ENCODE data around the gene DHH. TPM values are rescaled to one million over a fixed set of nuclear protein-coding genes. Genes with fewer than 3 reads are reported as not detected.

Gene DHH
- total RNA-seq, result under 0.01 and 0.09 TPM in 2 replicates

DNA sequence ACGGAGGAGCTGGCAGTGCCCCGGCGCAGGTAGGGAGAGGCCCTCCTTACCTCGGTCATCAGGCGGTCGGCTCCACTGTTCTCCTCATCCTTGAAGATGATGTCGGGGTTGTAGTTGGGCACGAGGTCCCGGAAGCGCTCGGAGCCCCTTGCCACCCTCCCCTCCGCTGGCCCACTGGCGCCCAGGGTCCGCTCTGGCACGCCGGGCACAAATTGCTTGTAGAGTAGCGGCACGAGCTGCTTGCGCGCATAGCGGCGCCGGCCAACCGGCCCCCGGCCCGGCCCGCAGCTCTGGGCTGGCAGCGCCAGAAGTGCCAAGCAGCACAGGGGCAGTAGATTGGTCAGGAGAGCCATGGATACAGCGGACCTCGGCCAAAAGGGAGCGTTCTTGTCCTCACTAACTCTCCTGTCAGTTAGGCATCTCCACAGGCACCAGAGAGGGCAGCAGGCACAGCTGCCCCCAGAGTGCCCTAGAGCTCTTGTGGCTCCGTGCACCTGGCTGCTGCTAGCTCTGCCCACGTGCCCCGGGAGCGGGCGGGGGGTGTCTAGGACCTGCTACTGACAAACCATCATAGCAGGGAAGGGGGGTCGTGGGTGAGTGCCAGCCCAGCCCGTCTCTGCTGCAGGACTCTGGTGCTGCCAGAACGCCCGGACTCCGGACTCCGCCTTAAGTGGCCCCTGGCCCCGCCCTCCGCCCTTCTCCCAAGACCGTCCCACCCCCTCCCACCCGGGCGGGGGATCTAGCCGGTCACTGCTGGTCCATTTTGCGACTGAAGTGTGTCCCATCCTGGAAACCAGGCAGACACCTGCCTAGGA lies at the start of gene DHH:
Gene DHH (minus strand): TSS at position 642 of the 815 bp plus-strand sequence. CDS start 289 bp downstream, at position 353.

DNA sequence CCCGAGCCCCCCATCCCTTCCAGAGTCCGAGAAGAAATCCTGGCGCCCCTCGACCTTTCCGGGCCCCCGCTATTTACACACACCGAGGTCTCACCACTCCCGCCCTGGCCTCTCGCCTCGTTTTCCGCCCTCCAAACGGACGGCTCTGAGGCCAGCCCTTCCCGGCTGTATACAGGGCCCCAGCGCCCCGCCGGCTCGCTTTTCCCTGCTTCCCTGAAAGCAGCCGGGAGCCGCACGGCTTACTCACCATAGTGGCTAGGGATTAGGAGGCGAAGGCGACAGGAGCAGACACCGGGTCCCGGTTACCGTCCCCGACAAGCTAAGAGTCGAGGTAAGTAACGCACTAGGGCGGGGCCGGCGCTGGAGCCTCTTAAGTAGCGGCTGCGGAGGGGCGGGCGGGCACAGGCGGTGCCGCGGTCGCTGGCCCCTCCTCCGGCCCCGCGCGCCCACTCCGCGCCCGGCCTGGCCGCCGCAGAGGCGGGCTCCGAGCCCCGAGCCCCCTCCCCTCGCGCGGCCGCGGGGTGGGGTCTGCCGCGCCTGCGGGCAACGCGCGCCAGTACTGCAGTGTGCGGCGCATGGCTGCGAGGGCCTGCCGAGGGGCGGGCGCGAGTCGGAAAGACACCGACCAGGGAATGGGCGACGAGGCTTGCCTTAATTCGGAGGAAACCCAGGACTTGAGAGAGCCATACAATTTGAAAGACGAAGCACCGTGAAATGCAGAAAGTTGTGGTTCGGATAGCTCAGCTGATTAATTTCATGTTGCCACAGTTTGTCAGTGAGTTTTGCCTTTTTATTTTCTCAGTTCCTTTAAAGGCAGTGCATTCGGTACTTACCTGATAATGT lies 36.7 kb upstream of the DHH start, which contains the start of gene TUBA1B:
Gene TUBA1B (minus strand): TSS at position 345 of the 843 bp plus-strand sequence. CDS start 95 bp downstream, at position 250.

DNA sequence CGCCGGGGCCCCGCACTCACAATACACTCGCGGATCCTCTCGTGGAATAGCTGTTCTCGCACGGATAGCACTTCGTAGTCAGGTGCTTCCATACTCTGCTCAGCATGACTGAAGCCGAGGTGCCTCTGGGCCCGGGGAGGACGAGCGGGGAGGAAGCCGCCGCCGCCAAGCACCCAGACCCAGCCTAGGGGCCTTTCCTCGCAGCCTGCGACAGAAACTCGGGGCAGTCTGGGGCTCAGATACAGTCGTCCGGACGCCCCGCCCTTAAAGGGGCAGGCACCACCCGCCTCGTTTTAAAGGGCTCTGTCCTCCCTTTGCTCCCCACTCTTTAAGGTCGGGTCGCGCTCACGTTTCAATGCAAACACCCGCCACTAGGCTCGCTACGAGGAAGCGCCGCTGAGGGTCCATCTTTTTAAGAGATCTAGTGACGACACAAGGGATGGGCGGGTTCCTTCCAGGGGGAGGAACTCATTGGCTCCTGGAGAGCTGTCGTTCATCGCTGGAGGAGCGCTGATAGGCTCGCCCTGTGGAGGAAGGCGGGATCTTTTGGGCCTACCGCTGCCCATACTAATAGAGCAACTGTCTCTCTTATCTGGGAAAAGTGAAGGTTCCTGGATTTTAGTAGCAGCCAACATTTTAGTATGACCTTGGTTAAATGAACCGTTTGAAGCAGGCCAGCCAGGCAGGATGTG lies 16.0 kb upstream of the DHH start, which contains the start of gene LMBR1L:
Gene LMBR1L (minus strand): TSS at position 384 of the 692 bp plus-strand sequence. CDS start 292 bp downstream, at position 92.

DNA sequence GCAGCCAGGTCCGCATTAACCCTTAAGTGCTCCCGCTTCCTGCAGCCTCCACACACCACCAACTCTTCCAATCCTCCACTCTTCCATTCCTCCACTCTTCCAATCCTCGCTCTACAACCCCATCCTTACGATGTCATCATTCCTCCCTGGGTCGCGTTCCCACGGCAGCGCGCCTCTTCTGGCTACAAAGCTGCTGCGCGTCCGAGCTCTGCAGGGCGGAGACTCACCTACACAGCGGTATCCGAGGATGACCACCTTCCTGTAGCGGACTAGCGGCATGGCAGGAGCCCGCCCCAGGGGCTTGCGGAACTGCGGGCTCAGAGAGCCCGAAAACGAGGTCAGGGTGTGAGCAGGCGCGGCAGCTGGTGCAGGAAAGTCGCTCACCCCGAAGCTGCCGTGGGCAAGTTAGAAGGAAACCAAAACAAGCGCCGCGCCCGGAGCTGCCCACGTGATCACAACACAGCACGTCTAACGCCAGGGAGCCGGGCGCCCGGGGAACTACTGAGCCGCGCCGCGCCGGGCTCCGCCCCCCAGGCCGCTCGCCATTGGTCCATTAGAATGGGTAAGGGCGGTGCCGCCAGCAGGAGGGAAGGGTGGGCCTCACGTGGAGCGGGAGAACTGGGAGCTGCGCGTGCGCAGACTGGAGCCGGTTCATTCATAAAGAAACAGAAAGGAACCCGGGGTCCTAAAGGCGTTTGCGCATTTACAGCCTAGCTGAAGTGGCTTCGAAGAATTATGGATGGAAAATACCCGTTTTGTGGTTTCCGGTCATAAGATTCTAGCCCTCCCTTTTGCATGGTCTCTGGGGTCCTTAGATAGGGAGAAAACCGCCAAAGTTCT lies 24.9 kb downstream of the DHH start, which contains the start of gene RHEBL1:
Gene RHEBL1 (minus strand): TSS at position 473 of the 840 bp plus-strand sequence. CDS start 194 bp downstream, at position 279.

DNA sequence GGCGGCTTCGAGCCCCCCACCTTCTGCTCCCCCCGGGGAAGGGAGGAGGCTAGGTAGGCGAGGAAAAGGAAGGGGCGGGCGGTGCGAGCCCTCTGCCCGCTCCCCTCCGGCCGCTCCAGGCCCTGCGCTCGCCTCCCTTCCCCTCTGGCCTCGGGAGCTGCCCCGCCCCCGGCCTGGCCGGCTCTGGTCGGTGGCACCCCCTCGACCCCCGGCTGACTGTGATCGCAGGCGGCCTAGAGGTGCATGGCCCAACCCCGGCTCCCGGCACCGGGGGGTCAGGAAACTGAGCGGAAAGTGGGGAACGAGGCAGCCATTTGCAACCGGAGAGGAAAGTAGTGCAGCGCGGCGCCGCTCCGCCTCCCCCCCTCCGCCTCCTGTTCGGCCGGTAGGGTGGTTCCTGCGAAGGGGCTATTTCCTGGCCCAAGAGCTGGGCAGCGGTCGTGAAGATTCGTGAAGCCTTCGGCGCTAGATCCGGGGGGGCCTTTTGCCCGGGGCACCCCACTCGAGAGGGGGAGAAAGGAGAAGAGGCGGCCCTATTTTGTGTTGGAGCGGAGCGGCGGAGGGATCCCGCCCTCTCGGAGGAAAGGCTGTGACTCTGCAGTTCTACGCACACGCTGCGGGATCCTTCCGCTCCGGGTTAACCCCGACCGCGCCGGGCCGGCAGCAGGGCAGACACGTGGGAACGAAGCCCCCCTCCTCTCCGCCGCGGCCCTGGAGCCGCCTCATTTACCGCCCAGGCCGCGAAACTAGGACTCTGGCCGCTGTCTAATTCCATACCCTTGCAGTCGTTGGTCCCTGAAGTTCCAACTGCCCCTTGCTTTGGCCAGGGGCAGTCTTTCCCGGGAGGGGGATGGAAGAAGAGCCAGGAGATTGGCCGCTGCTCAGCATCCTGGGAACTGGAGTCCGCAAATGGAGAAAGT lies 34.1 kb downstream of the DHH start, which contains the start of gene KMT2D:
Gene KMT2D (minus strand): TSS at position 558 of the 920 bp plus-strand sequence. CDS start 5,470 bp downstream, outside the sequence.

Other genes starting within 250 kb of the DHH start
- gene DDX23, start 242.6 kb downstream of the DHH start, total RNA-seq, result 79.4 and 91.2 TPM in 2 replicates
- 0.14 and 0.55 TPM in 2 replicates for gene RND1, start 228.9 kb downstream of the DHH start, total RNA-seq
- 38.7 and 43.6 TPM in 2 replicates for gene FKBP11, start 169.3 kb downstream of the DHH start, total RNA-seq
- 25.3 and 27.6 TPM in 2 replicates for gene ARF3, start 137.3 kb downstream of the DHH start, total RNA-seq
- 0.18 TPM in 1 of 2 replicates, not detected in the other for gene WNT10B, start 123.1 kb downstream of the DHH start, total RNA-seq
- not detected in 2 replicates for gene WNT1, start 116.5 kb downstream of the DHH start, total RNA-seq
- gene DDN, start 95.4 kb downstream of the DHH start, total RNA-seq, result under 0.01 and 0.18 TPM in 2 replicates
- gene PRKAG1, start 76.0 kb downstream of the DHH start, total RNA-seq, result 77.1 and 87.0 TPM in 2 replicates
- gene KMT2D, start 34.0 kb downstream of the DHH start, total RNA-seq, result 14.9 and 20.7 TPM in 2 replicates
- gene RHEBL1, start 24.8 kb downstream of the DHH start, total RNA-seq, result 0.28 TPM in 1 of 2 replicates, not detected in the other
- 57.7 and 58.9 TPM in 2 replicates for gene LMBR1L, start 16.0 kb upstream of the DHH start, total RNA-seq
- gene TUBA1B, start 36.6 kb upstream of the DHH start, total RNA-seq, result 546 and 788 TPM in 2 replicates
- 514 and 549 TPM in 2 replicates for gene TUBA1A, start 94.3 kb upstream of the DHH start, total RNA-seq
- 123 and 179 TPM in 2 replicates for gene TUBA1C, start 170.3 kb upstream of the DHH start, total RNA-seq
- gene PRPH, start 200.3 kb upstream of the DHH start, total RNA-seq, result 0.28 and 0.46 TPM in 2 replicates
- 1.2 and 3.7 TPM in 2 replicates for gene TROAP, start 228.5 kb upstream of the DHH start, total RNA-seq
- under 0.01 TPM in 1 of 2 replicates, not detected in the other for gene C1QL4, start 242.4 kb upstream of the DHH start, total RNA-seq

Measured in smooth muscle cell of bladder (primary cell).